Measurements from ENCODE around the gene CDK13.
"Not testable (repeated sequence)": the region's sequence is repeated elsewhere in the genome, so short reads cannot be mapped to it uniquely, and the experiment has no call there.

The CDK13 gene

DNA sequence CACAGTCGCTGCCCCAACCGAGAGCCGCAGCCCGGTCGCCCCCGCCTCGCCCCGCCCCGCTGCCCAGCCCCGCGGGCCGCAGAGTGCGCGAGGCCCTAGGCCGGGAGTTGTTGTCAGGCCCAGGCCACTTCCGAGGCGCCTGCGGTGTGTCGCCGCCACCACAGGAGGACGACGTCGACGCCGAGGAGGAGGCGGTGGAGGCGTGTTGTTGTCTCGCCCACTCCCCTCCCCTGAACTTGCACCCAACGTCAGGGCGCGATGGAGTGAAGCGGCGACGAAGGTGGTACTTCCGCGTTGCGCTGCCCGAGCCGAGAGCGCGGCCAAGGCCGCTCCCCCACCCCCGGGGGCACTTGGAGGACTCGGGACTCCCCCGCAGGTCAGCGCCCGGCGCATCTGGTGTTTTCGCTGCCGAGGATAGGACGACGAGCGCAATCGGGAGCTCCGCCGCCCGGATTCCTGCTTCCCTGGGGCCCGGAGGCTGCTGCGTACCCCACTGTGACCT, at the start of gene CDK13:
Gene CDK13 (plus strand): TSS at position 286 of the 502 bp plus-strand sequence. CDS start 386 bp downstream, outside the sequence.
- DNase-seq (ENCODE audit: low spot score): peak; percentile 82

DNA sequence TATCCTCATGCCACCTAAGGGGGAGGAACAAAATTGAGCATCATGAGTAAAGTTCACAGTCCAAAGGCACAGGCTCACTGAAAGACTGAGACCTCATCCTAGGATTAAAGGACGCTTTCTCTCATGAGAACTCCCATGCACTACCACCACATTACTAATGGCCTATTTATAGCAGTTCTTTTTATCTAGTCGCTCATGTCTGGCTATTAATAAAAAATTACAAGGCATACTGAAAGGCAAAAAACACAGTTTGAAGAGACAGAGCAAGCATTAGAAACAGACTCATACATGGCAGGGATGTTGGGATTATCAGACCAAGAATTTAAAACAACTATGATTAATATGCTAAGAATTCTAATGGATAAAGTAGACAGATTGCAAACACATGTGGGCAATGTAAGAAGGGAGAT, 46.0 kb upstream of the CDK13 start:
- DNase-seq (ENCODE audit: low spot score): no peak

DNA sequence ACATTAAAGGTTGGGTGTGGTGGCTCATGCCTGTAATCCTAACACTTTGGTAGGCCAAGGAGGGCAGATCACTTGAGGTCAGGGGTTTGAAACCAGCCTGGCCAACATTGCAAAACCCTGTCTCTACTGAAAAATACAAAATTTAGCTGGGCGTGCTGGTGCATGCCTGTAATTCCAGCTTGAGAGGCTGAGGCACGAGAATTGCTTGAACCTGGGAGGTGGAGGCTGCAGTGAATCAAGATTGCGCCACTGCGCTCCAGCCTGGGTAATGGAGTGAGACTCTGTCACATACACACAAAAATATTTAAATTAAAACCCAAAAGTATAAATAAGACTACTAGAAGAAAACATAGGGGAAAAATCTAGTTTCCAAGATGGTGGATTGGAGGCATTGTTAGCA, 41.9 kb upstream of the CDK13 start:
- no peak for DNase-seq (ENCODE audit: low spot score)

DNA sequence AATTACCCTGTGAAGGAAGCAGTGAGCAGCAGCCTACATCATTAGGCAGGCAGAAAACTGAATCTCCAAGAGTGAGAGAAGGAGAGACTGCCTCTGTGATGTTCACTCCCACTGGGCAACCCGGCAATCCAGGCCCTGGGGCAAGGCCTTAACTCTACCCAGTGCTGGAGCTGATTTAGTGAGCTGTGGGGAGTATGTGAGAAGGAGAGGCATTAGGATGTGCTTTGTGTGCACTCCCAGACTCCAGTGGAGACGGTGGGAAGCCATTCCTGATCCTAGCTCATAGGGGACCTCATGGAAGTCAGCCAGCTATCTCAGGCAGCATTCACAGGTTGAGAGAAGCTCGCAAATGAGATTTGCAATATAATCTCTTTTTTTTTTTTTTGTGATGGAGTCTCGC, 41.1 kb upstream of the CDK13 start:
- no peak for DNase-seq (ENCODE audit: low spot score)

DNA sequence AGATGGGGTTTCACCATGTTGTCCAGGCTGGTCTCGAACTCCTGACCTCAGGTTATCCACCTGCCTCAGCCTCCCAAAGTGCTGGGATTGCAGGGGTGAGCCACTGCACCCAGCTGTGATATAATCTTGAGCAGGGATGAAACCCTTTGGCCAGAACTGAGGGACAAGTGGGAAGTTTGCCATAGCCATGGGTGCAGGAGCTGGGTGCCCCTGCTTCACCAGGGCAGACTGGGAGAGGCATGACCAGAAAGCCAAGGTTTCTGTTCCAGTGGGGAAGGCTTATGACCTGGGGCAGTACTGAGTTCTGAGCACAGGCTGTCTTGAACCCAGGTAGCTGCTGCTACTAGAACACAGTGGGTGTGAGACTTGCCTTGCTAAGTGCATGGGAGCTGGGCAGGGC, 40.5 kb upstream of the CDK13 start:
- no peak for DNase-seq (ENCODE audit: low spot score)

DNA sequence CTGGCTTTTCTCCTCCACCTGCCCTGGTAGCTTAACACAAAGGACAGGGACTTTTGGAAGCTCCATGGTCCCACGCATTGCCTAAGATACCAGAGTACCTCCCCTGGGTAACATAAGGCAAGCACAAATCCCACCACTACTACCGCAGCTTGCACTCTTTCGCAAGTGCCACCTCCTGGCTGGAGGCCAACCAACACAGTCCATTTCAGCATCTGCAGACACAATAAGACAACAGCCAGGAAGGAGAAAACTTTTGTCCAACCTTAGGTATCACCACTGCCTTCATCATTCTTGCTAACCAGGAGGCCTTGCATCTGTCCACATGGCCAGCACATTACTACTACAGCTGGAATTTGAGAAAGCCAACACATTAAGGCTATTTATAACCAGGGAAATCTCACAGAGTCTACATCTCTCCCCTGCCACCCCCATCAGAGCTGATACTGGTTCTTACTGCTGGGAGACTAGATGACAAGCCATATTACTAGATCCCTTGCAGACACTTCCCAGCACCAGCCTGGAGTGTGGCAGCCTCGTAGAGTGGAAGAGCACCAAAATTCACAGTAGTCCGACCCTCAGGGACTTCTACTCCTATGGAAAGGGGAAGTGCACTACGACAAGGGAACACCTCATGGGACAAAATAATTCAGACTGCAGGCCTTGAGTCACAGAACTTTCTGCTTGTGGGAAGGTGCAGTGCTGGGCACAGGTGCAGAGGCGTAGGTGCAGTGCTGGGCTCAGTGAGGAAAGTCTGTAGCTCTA, 39.8 kb upstream of the CDK13 start:
- no peak for DNase-seq (ENCODE audit: low spot score)

DNA sequence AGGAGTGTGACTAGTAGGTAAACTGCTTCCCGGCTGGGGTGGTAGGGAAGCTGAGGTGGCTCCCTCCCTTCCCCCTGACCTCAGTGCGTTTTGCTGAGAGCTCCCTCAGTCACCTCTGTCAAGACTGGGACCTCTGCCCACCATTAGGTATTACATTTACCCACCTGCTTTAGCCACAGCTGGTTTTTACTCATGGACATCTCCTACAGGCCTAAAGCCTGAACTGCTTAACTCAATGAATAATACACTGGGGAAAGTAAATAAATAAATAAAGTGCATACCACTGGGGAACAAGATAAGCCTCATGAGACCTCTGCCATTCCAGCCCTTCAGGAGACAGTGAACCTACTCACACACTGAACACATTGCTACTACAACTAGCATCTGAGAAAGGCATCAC, 38.9 kb upstream of the CDK13 start:
- no peak for DNase-seq (ENCODE audit: low spot score)

DNA sequence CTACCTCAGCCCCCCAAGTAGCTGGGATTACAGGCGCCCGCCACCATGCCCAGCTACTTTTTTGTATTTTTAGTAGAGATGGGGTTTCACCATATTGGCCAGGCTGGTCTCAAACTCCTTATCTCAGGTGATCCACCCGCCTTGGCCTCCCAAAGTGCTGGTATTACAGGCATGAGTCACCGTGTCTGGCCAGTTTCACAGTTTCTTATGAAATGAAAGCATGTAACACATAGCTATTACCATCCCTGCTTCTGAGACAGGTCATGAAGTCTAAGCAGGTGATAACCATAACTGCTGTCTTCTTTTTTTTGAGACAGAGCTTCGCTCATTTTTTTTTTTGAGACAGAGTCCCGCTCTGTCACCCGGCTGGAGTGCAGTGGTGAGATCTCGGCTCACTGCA, 34.2 kb upstream of the CDK13 start:
- not testable (repeated sequence) for DNase-seq (ENCODE audit: low spot score)

DNA sequence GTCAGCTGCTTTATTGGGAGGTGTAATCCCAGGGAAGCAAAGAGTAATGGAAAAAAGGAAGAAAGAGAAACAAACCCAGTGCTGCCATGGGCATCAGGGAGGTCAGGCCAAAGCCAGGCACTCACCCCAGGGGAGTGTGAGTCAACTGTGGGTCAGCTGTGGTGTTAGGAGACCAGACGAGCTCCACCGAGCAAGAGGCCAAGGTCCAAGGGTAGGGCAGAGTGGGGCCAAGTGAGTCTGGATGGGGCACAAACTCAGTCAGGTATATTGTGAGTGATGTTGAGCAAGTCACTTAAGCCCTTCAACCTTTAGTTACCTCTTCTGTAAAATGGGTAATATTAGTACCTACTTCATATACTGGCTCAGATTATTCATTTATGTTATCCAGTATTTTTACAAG, 30.4 kb upstream of the CDK13 start:
- no peak for DNase-seq (ENCODE audit: low spot score)

DNA sequence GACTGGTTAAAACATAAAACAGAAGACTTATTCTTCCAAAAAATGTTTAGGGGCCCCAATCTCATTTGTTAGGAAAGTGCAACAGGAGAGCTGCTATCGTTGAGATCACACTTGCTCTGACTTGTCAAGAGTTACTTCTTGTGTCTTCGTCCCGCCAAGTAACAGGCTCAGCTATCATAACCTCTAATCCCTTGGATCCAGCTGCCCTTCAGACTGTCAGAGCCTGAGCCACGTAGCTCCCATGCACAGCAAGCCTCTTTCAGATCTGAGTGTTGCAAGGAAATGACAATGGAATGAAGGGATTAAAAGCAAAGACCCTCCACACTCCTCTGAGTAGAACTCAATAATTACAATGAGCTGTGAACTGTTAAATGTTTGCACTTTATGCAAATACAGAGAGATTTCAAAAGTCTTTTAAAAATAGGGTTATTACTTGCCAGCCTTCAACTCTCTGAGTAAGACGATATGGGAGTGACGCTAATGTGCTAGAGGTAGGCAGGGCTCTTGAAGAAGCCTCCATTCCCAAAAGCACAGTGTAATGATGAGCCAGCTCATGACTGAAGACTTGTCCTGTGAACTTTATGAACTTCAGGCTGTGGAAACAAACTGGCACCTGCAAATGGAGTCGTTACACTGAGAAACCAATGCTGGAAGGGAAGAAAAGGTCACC, 28.4 kb upstream of the CDK13 start:
- DNase-seq (ENCODE audit: low spot score): no peak

DNA sequence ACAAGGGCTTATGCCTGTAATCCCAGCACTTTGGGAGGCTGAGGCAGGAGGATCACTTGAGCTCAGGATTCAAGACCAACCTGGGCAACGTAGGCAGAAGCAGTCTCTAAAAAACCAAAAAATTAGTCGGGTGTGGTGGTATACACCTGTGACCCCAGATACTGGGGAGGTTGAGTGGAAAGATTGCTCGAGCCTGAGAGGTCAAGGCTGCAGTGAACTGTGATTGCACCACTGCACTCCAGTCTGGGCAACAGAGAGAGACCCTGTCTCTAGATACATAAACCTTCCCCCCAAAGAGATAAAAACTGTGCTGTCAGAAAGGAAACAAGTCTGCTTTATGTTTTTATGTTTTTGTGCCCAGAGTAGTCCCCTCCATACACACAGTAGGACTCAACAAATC, 27.5 kb upstream of the CDK13 start:
- no peak for DNase-seq (ENCODE audit: low spot score)

DNA sequence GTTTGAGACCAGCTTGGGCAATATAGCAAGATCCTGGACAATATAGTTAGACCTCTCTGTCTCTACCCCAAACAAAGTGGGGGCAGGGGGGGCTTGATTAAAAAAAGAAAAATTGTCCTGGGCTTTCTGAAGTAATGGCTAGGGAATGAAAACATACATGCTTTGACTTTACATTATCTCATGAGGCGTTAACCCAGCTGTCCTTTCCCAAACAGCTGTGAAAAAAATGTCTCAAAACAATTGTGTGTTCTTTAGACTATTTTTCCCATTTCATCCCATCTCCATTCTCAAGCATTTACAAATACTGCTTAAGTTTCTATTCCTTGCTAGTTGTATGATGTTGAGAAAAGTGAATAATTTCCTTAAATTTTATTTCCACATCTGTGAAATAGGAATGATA, 27.0 kb upstream of the CDK13 start:
- no peak for DNase-seq (ENCODE audit: low spot score)

DNA sequence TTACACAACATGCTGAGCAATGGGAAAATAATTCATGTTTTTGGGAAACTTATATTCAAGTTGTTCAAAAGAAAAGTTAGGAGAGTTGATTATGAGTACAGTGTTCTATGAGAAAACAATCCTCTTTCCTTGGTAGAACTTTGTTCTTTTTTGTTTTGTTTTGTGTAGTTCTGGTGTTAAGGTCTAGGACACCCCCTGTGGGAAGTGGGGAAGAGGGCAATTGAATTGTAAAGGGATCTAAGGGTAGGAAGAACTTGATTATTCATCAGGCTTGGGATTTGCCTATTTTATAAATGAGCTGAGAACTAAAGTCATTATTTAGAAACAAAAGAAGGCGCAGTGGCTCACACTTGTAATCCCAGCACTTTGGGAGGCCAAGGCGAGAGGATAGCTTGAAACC, 25.9 kb upstream of the CDK13 start:
- DNase-seq (ENCODE audit: low spot score): no peak

DNA sequence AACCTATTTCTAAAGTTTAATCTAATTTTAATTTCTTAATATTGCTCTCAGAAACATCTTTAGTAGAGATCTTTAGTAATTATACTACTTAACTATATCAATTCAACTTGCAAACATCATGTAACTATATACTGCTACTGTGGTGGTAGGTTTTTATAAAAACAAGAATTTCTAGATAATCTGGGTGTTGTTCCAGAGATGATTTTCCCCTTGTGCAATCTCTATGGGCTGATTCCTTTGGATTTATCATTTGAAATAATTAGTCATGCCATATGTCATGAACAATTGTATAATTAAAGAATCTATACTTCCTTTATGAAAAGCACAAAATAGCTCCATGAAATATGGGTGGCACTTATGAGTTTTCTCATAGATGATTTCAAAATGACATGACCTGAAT, 23.9 kb upstream of the CDK13 start:
- DNase-seq (ENCODE audit: low spot score): no peak

DNA sequence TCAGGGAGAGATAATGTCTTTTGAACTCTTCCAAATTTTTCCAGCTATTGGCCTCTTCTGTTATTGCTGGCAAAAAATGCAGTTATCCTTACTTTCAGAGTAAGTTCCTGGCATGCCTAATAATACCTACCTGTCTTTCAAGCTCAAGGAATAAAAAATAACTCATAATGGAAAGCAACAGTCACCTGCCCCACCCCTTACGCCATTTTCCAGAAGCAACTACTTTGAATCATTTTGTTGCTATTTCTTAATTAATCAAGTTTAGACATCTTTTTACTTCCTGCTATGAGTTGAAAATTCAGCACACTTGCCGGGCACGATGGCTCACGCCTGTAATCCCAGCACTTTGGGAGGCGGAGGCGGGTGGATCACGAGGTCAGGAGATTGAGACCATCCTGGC, 23.0 kb upstream of the CDK13 start:
- DNase-seq (ENCODE audit: low spot score): no peak

DNA sequence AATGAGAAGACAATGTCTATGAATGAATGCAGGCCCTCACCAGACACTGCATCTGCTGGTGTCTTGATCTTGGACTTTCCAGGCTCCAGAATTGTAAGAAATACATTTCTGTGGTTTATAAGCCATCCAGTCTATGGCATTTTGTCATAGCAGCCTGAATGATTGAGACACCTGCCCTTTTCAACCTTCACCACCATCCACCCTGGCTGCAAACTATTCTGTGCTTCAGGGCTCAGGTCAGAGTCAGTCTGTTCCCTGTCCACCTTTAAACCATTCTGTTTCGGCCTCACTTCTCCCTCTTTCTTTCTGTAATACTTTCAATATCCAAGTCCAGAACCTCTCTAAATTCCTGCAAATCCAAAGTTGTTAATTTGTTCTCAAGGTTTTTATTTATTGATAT, 15.9 kb upstream of the CDK13 start:
- no peak for DNase-seq (ENCODE audit: low spot score)

DNA sequence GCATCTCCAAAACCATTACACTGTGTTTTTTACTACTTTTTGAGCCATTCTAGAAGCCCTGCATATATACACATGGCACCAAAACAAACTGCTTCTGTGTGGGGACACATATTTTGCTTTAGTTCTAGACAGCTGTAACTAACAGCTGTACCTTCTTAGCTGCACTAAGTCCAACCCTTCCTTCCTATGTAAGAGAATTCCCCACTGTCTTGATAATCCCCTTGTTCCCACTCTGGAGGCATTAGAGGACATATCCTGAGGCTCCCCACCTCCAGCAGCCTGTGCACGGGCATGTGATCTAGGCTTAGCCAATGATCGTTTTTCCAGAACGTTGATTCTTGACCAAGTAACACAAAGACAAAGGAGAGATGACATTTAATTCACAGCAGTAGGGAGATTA, 13.3 kb upstream of the CDK13 start:
- DNase-seq (ENCODE audit: low spot score): no peak

DNA sequence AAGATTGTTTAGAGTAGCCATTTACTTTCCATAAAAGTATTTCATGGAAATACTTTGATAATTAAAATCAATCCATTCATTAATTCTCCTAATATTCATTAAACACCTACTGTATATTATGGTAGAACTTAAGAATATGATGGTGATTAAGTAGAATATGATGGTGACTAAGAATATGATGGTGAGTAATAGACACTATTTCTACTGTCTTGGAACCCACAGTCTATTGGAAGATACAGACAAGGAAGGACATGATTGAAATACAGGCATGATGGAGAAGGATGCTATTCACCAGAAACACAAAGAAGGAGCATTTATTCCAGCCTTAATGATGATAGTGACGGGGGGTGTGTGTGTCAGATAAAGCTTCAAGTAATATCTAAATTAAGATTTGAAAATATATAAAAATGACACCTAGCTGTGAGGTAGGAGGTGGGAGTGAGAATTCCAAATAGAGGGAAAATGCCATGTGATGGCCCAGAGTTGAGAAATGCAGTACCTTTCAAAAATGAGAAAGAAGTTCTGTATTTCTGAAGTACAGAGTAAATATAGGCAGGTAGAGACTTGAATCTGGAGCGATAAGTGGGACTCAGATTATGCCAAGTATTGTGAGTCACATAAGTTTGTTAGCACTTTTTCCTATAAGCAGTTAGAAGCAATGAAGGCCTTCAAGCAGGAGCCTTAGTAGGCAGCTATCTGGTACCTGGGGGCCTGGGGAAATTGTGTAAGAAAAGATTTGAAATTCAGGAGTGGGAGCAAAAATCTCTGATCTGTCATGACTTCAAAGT, 12.5 kb upstream of the CDK13 start:
- no peak for DNase-seq (ENCODE audit: low spot score)

DNA sequence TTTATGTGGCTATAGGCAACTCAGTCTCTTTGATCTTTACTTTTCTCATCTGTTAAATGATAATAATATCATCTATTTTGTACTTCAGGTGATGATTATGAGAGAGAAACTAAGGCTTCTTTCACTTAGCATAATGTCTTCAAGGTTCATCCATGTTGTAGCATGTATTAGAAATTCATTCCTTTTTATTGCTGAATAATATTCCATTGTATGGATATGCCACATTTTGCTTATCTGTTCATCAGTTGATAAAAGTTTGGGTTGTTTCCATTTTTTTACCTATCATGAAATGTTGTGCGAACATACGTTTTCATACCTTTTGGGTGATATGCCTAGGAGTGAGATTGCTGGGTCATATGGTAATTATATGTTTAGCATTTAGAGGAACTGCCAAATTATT, 7.2 kb upstream of the CDK13 start:
- no peak for DNase-seq (ENCODE audit: low spot score)

DNA sequence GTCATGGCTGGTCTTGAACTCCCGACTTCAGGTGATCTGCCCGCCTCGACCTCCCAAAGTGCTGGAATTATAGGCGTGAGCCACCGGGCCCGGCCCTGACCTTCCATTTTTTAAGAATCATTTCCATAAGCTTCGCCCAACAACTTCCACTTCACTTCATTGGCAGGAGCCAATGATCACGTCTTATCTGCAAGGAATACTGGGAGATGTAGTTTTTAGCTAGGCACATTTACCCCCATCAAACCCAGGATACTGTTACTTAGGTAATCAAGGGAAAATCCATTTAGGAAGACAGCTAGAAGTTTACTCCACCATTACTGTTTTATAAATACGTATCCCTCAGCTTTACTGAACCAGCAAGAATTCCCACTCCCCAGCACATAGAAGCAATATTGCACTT, 3.4 kb upstream of the CDK13 start:
- DNase-seq (ENCODE audit: low spot score): no peak

DNA sequence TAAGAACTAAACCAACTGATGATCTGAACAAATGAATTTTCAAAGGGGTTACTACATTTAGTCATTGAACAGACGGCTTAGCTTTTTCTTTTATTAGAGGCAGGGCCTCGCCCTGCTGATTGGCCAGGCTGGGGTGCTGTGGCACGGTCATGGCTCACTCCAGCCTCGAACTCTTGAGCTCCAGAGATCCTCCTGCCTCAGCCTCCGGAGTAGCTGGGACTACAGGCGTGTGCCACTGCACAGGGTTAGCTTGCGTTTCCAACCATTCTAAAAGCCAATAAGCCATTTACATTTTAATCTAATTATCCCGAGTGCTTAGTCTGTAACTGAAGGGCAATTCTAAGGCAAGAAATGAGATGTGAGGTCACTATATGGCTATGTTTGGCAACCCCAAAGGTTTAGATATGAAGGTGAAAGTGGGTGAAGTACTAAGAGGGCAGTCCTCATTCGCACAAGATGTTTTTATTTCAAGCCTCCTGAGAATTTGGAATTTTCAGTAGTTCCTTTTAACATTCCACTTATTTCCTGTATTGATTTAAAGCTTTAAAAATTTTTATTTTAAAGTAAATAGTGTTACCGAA, 1.6 kb upstream of the CDK13 start:
- no peak for DNase-seq (ENCODE audit: low spot score)
